Endothelial cell (in vitro differentiated cells): ENCODE data around the gene FIS1. TPM values are rescaled to one million over a fixed set of nuclear protein-coding genes. Genes with fewer than 3 reads are reported as not detected.

ENCODE experiments used
- DNase-seq: peaks from one replicate; pipeline ENCODE4 v3.0.0; 2021; ENCODE audit warnings: low spot score
- H3K27ac Mint-ChIP-seq: one replicate; pipeline ENCODE4 v1.8.0; 2021; ENCODE audit warnings: mixed read lengths, inconsistent platforms; ENCODE audit not compliant: unreplicated experiment
- H3K27me3 Mint-ChIP-seq: one replicate; pipeline ENCODE4 v1.8.0; 2021; ENCODE audit warnings: mild to moderate bottlenecking, moderate library complexity, mixed read lengths, inconsistent platforms; ENCODE audit not compliant: unreplicated experiment
- H3K36me3 Mint-ChIP-seq: one replicate; pipeline ENCODE4 v1.8.0; 2021; ENCODE audit warnings: mild to moderate bottlenecking, low read depth, mixed read lengths, inconsistent platforms; ENCODE audit not compliant: unreplicated experiment
- H3K4me1 Mint-ChIP-seq: one replicate; pipeline ENCODE4 v1.8.0; 2021; ENCODE audit warnings: mild to moderate bottlenecking, mixed read lengths, inconsistent platforms; ENCODE audit not compliant: unreplicated experiment
- H3K4me3 Mint-ChIP-seq: one replicate; pipeline ENCODE4 v1.8.0; 2021; ENCODE audit warnings: mild to moderate bottlenecking, mixed read lengths, inconsistent platforms; ENCODE audit not compliant: unreplicated experiment
- H3K9me3 Mint-ChIP-seq: one replicate; pipeline ENCODE4 v1.8.0; 2021; ENCODE audit warnings: mixed read lengths, inconsistent platforms; ENCODE audit not compliant: unreplicated experiment
- CTCF ChIP-seq: fragments of 200-600 bp; sonication (generic); IDR thresholded peaks from one replicate; pipeline ENCODE4 v1.5.0; 2021; ENCODE audit warnings: antibody characterized with exemption; ENCODE audit not compliant: unreplicated experiment
- total RNA-seq: library from RNA; stranded (reverse); fragmentation: NEBNext Ultra II Directional; extraction: Animal tissue kit (Norgen Biotek cat#: 25700); gene quantifications from one replicate; pipeline ENCODE4 v1.2.1, GENCODE V29; 2021; ENCODE audit not compliant: unreplicated experiment

Gene FIS1
- total RNA-seq, 1 donor from 2014 or later: 150 TPM

GRCh38 chr7:101218236-101219125 lies 26.4 kb downstream of the FIS1 start:
- H3K9me3 Mint-ChIP-seq: no peaks in the 10 kb centered on the region
- TF ChIP-seq CTCF: no peak
- peaks cover 19% of the 10 kb centered on the region for H3K27me3 Mint-ChIP-seq
- DNase-seq: no peak
- peaks cover 4% of the 10 kb centered on the region for H3K36me3 Mint-ChIP-seq
- H3K4me3 Mint-ChIP-seq: peak overlapping the region; percentile 97
- peak overlapping the region; percentile 97 for H3K27ac Mint-ChIP-seq
- H3K4me1 Mint-ChIP-seq: peaks cover 18% of the 10 kb centered on the region

DNA sequence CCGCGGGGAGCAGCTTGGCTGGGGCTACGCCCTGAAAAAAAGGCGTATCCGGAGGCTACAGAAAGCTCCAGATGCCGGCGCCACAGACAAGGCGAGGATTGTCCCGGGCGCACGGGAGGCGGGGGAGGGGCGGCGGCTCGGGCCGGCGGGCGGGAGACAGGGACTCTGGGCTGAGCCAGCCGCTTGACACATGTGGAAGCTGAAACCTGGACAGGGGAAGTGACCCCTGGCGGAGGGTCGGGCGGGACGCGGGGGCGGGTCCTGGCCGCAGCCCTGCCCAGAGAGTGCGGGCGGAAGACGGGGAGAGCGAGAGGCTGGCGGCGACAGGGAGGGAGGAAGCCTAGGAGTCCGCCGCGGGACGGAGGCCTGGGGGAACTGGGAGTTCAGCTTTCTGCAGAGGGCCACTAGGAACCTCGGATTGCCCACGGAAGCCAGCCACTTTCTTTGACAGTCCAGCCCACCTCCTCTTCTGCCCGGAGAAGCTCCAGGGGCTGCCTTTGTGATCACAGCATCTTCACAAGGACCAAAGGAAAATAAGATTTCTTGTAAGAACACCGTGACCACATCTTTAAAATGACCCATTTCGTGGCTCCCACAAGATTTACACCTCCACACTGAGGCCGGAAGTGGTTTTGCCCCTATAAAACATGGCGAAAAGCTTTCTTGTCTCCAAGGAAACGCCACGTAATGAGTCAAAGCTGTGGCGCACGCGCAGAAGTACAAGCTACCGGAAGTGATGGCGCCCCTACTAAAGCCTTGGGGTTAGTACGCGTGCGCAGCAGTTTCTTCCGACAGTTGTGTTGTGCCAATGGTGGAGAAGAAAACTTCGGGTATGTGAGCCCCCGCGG lies 27.3 kb downstream of the FIS1 start, which contains the start of the genes PLOD3 and ZNHIT1:
PLOD3 (minus strand) TSS at position 194 of the 848 bp plus-strand sequence. CDS start 307 bp downstream, outside the sequence.
ZNHIT1 (plus strand) TSS at position 778 of the 848 bp plus-strand sequence; CDS start at position 809, 31 bp downstream.
- TF ChIP-seq CTCF: peak; percentile 25
- no peaks in the 10 kb centered on the region for H3K9me3 Mint-ChIP-seq
- H3K4me3 Mint-ChIP-seq: peak within 1 kb of the TSS; percentile 97
- peaks cover 18% of the 10 kb centered on the region for H3K4me1 Mint-ChIP-seq
- no peaks in the 10 kb centered on the region for H3K36me3 Mint-ChIP-seq
- peak; percentile 91 for DNase-seq
- H3K27ac Mint-ChIP-seq: peak within 1 kb of the TSS; percentile 97
- H3K27me3 Mint-ChIP-seq: peaks cover 15% of the 10 kb centered on the region

- H3K9me3 Mint-ChIP-seq: no peaks in the 10 kb centered on the region
- peak overlapping the region; percentile 97 for H3K27ac Mint-ChIP-seq
- H3K4me3 Mint-ChIP-seq: peak overlapping the region; percentile 97
- DNase-seq: peak; percentile 31
- no peak for TF ChIP-seq CTCF
- H3K36me3 Mint-ChIP-seq: no peaks in the 10 kb centered on the region
- peaks cover 17% of the 10 kb centered on the region for H3K4me1 Mint-ChIP-seq
- H3K27me3 Mint-ChIP-seq: peaks cover 15% of the 10 kb centered on the region
Measured at GRCh38 chr7:101216860-101217387, 28.0 kb downstream of the FIS1 start.

DNA sequence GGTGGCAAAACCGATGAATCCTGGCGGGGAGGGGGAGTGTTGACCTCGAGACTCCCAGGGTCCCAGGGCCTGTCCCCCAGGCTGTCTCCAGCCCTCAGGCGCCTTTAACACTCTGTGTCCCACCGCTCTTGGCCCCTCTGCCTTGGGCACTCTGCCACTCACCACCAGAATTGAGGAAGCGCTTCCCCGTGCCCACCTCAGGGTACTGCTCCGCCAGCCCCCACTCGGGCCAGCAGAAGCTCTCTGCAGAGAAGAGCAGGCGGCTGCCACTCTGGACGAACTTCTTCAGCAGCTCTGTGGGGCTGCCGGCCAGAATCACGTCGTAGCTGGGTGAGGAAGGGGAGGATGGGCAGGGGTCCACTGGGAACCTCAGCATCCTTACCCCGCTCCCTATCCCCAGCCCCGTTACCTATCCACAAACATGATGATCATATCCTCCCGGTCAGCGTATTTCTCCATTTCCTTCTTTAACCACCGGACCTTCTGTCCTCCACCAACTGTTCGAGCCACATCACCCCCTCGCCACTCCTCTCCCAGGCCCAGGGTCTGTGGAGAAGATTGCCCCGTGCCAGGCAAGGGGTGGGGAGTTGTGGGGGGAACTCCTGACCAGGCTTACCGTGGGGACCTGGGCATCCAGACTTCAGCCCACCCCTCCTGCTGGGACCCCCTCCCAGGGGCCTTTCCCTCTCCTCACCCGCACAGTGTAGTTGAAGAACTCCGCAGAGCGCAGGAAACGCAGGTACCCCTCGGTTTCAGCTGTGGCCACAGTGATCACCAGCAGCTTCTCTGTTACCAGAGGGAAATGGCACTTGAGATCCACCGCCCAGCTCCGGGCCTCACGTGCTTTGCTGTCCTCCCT lies 28.7 kb downstream of the FIS1 start:
- H3K27me3 Mint-ChIP-seq: peaks cover 15% of the 10 kb centered on the region
- H3K36me3 Mint-ChIP-seq: no peaks in the 10 kb centered on the region
- no peak for TF ChIP-seq CTCF
- H3K4me3 Mint-ChIP-seq: peak overlapping the region; percentile 94
- peak overlapping the region; percentile 74 for H3K27ac Mint-ChIP-seq
- H3K4me1 Mint-ChIP-seq: peaks cover 12% of the 10 kb centered on the region
- no peak for DNase-seq
- no peaks in the 10 kb centered on the region for H3K9me3 Mint-ChIP-seq
